Activated CD8-positive, alpha-beta T cell treated with anti-CD3 and anti-CD28 coated beads, Interleukin-2, amount 10 ng/mL, durations not matched to agents 7 days and 5 days (primary cell): ENCODE results near the gene GPR85. TPM values are rescaled to one million over a fixed set of nuclear protein-coding genes. Genes with fewer than 3 reads are reported as not detected.
A peak's percentile ranks its signal among the peaks of the same experiment; 100 is the strongest.
"Not testable (repeated sequence)": the region's sequence is repeated elsewhere in the genome, so short reads cannot be mapped to it uniquely, and the experiment has no call there.

Source experiments
- ATAC-seq: fragments of 150-1000 bp; cut with Tn5 transposase; one replicate; pipeline ENCODE4 v1.10.0; 2021; ENCODE audit warnings: moderate library complexity
- CTCF ChIA-PET: fragments of 350-600 bp; sonication (Branson Sonifier 250); formaldehyde crosslinking; loops from one replicate; lab custom pipeline; 2021; ENCODE audit warnings: antibody characterized with exemption; lab: Charles Lee
- POLR2A ChIA-PET: fragments of 350-600 bp; sonication (Branson Sonifier 250); formaldehyde crosslinking; loops from one replicate; lab custom pipeline; 2021; ENCODE audit warnings: antibody characterized with exemption; lab: Charles Lee
- DNase-seq: peaks from one replicate; pipeline ENCODE4 v3.0.0-alpha.2; 2020
- H3K27ac Mint-ChIP-seq: one replicate; pipeline ENCODE4 v1.8.0; 2021; ENCODE audit warnings: mild to moderate bottlenecking, mixed read lengths
- H3K27me3 Mint-ChIP-seq: one replicate; pipeline ENCODE4 v1.8.0; 2021; ENCODE audit warnings: low read depth, mixed read lengths
- H3K36me3 Mint-ChIP-seq: one replicate; pipeline ENCODE4 v1.8.0; 2021; ENCODE audit warnings: low read depth, mixed read lengths
- H3K4me1 Mint-ChIP-seq: one replicate; pipeline ENCODE4 v1.8.0; 2021; ENCODE audit warnings: low read depth, mixed read lengths
- H3K4me3 Mint-ChIP-seq: one replicate; pipeline ENCODE4 v1.8.0; 2021; ENCODE audit warnings: mild to moderate bottlenecking, mixed read lengths
- H3K9me3 Mint-ChIP-seq: one replicate; pipeline ENCODE4 v1.8.0; 2022; ENCODE audit warnings: mixed read lengths; ENCODE audit not compliant: insufficient read depth
- total RNA-seq, 2 experiments: library from RNA; stranded (reverse); gene quantifications; one replicate each; pipeline ENCODE4 v1.2.3, GENCODE V29; 2021

Gene GPR85
- total RNA-seq: not detected

- Mint-ChIP-seq H3K36me3 (no peaks in the 10 kb centered on the region), H3K4me1 (peaks cover 2% of the 10 kb centered on the region), H3K27me3 (peaks cover 35% of the 10 kb centered on the region), H3K9me3 (no peaks in the 10 kb centered on the region), H3K27ac (no peak within 1 kb of the TSS), H3K4me3 (no peak within 1 kb of the TSS)
- ATAC-seq (peak; percentile 88), DNase-seq (peak; percentile 42)
- POLR2A ChIA-PET: no interaction called here
- CTCF ChIA-PET: no interaction called here
Observed at GRCh38 chr7:113086431-113086888, at the start of gene GPR85. GPR85 (minus strand) TSS chr7:113086827; CDS start chr7:113084721, 2,106 bp downstream.

GRCh38 chr7:113134025-113134424 is 47.4 kb upstream of the GPR85 start:
- ChIA-PET CTCF (no interaction called here), POLR2A (no interaction called here)
- ATAC-seq (no peak), DNase-seq (no peak)
- H3K36me3 Mint-ChIP-seq: no peaks in the 10 kb centered on the region
- H3K27ac Mint-ChIP-seq: no peak overlapping the region
- no peaks in the 10 kb centered on the region for H3K9me3 Mint-ChIP-seq
- no peak overlapping the region for H3K4me3 Mint-ChIP-seq
- no peaks in the 10 kb centered on the region for H3K4me1 Mint-ChIP-seq
- peaks cover 4% of the 10 kb centered on the region for H3K27me3 Mint-ChIP-seq

- H3K36me3 Mint-ChIP-seq: no peaks in the 10 kb centered on the region
- peaks cover 4% of the 10 kb centered on the region for H3K27me3 Mint-ChIP-seq
- ATAC-seq: no peak
- DNase-seq: no peak
- H3K9me3 Mint-ChIP-seq: no peaks in the 10 kb centered on the region
- POLR2A ChIA-PET: no interaction called here
- no peaks in the 10 kb centered on the region for H3K4me1 Mint-ChIP-seq
- CTCF ChIA-PET: no interaction called here
- H3K4me3 Mint-ChIP-seq: no peak overlapping the region
- H3K27ac Mint-ChIP-seq: no peak overlapping the region
Observed at GRCh38 chr7:113131367-113131766, 44.7 kb upstream of the GPR85 start.

GRCh38 chr7:113128031-113128430 is 41.4 kb upstream of the GPR85 start:
- no peak overlapping the region for H3K4me3 Mint-ChIP-seq
- DNase-seq: no peak
- H3K27ac Mint-ChIP-seq: no peak overlapping the region
- peaks cover 4% of the 10 kb centered on the region for H3K27me3 Mint-ChIP-seq
- no peaks in the 10 kb centered on the region for H3K4me1 Mint-ChIP-seq
- ATAC-seq: no peak
- ChIA-PET CTCF (no interaction called here), POLR2A (no interaction called here)
- no peaks in the 10 kb centered on the region for H3K36me3 Mint-ChIP-seq
- no peaks in the 10 kb centered on the region for H3K9me3 Mint-ChIP-seq

- ChIA-PET POLR2A (interaction anchor here (0.5 kb wide), 1 partner anchor 71 kb away, joined by 3 read pairs; no protein-coding TSS in a partner anchor), CTCF (no interaction called here)
- Mint-ChIP-seq H3K36me3 (no peaks in the 10 kb centered on the region), H3K4me3 (no peak overlapping the region), H3K4me1 (no peaks in the 10 kb centered on the region), H3K9me3 (no peaks in the 10 kb centered on the region), H3K27ac (no peak overlapping the region), H3K27me3 (no peaks in the 10 kb centered on the region)
- DNase-seq: no peak
- ATAC-seq: no peak
Observed at GRCh38 chr7:113125728-113126127, 39.1 kb upstream of the GPR85 start.

- ATAC-seq (no peak), DNase-seq (no peak)
- POLR2A ChIA-PET: no interaction called here
- no peak overlapping the region for H3K27ac Mint-ChIP-seq
- CTCF ChIA-PET: no interaction called here
- no peaks in the 10 kb centered on the region for H3K27me3 Mint-ChIP-seq
- H3K4me3 Mint-ChIP-seq: no peak overlapping the region
- no peaks in the 10 kb centered on the region for H3K9me3 Mint-ChIP-seq
- H3K36me3 Mint-ChIP-seq: no peaks in the 10 kb centered on the region
- peaks cover 16% of the 10 kb centered on the region for H3K4me1 Mint-ChIP-seq
Observed at GRCh38 chr7:113122744-113123143, 36.1 kb upstream of the GPR85 start.

- H3K27me3 Mint-ChIP-seq: no peaks in the 10 kb centered on the region
- peaks cover 22% of the 10 kb centered on the region for H3K4me1 Mint-ChIP-seq
- H3K4me3 Mint-ChIP-seq: no peak overlapping the region
- DNase-seq (no peak), ATAC-seq (no peak)
- ChIA-PET POLR2A (no interaction called here), CTCF (no interaction called here)
- peaks cover 6% of the 10 kb centered on the region for H3K36me3 Mint-ChIP-seq
- no peak overlapping the region for H3K27ac Mint-ChIP-seq
- H3K9me3 Mint-ChIP-seq: no peaks in the 10 kb centered on the region
Observed at GRCh38 chr7:113120647-113121046, 34.0 kb upstream of the GPR85 start.

GRCh38 chr7:113119429-113119828 is 32.8 kb upstream of the GPR85 start:
- DNase-seq (no peak), ATAC-seq (no peak)
- peaks cover 11% of the 10 kb centered on the region for H3K36me3 Mint-ChIP-seq
- no peak overlapping the region for H3K27ac Mint-ChIP-seq
- ChIA-PET CTCF (no interaction called here), POLR2A (no interaction called here)
- no peaks in the 10 kb centered on the region for H3K9me3 Mint-ChIP-seq
- no peaks in the 10 kb centered on the region for H3K27me3 Mint-ChIP-seq
- H3K4me1 Mint-ChIP-seq: peaks cover 22% of the 10 kb centered on the region
- peak overlapping the region; percentile 82 for H3K4me3 Mint-ChIP-seq

- ChIA-PET POLR2A (no interaction called here), CTCF (no interaction called here)
- no peaks in the 10 kb centered on the region for H3K9me3 Mint-ChIP-seq
- H3K27ac Mint-ChIP-seq: peak within 1 kb of the TSS; percentile 82
- peaks cover 22% of the 10 kb centered on the region for H3K4me1 Mint-ChIP-seq
- H3K4me3 Mint-ChIP-seq: peak within 1 kb of the TSS; percentile 82
- ATAC-seq: peak; percentile 100
- H3K36me3 Mint-ChIP-seq: peaks cover 19% of the 10 kb centered on the region
- no peaks in the 10 kb centered on the region for H3K27me3 Mint-ChIP-seq
- peak; percentile 93 for DNase-seq
Observed at GRCh38 chr7:113118074-113118959, 31.7 kb upstream of the GPR85 start, which contains the start of gene SMIM30. SMIM30 (minus strand) TSS chr7:113118554; CDS start chr7:113117578, 976 bp downstream.

GRCh38 chr7:113117374-113117774 is 30.7 kb upstream of the GPR85 start:
- peaks cover 20% of the 10 kb centered on the region for H3K36me3 Mint-ChIP-seq
- H3K27ac Mint-ChIP-seq, DNase-seq, H3K9me3 Mint-ChIP-seq, H3K27me3 Mint-ChIP-seq, CTCF ChIA-PET, ATAC-seq, POLR2A ChIA-PET: not testable (repeated sequence)
- H3K4me1 Mint-ChIP-seq: peaks cover 22% of the 10 kb centered on the region
- H3K4me3 Mint-ChIP-seq: peak overlapping the region; percentile 82

- ATAC-seq (no peak), DNase-seq (no peak)
- Mint-ChIP-seq H3K27ac (no peak overlapping the region), H3K4me1 (peaks cover 11% of the 10 kb centered on the region), H3K9me3 (no peaks in the 10 kb centered on the region), H3K4me3 (no peak overlapping the region), H3K36me3 (peaks cover 20% of the 10 kb centered on the region), H3K27me3 (no peaks in the 10 kb centered on the region)
- ChIA-PET POLR2A (no interaction called here), CTCF (no interaction called here)
Observed at GRCh38 chr7:113113912-113114311, 27.3 kb upstream of the GPR85 start.

- Mint-ChIP-seq H3K4me1 (no peaks in the 10 kb centered on the region), H3K36me3 (peaks cover 12% of the 10 kb centered on the region), H3K9me3 (no peaks in the 10 kb centered on the region), H3K4me3 (no peak overlapping the region), H3K27ac (no peak overlapping the region), H3K27me3 (no peaks in the 10 kb centered on the region)
- ChIA-PET POLR2A (no interaction called here), CTCF (no interaction called here)
- ATAC-seq (no peak), DNase-seq (no peak)
Observed at GRCh38 chr7:113109718-113110117, 23.1 kb upstream of the GPR85 start.
